Fibroblast of pulmonary artery (primary cell): ENCODE data around the gene TEN1.

ENCODE experiments used
- DNase-seq: peaks from one replicate; pipeline ENCODE4 v3.0.0-alpha.2; 2010; ENCODE audit warnings: low read depth
- H3K4me3 ChIP-seq: replicated peaks from 2 replicates; pipeline ENCODE4 v1.5.1; 2011; ENCODE audit warnings: low read depth, mild to moderate bottlenecking, control low read depth, low read length, moderate library complexity
- TF ChIP-seq, protein P1 (sequence below): IDR thresholded peaks from 2 replicates; pipeline ENCODE4 v1.5.1; 2011; ENCODE audit warnings: mild to moderate bottlenecking, control low read depth, low read length, inconsistent platforms; ENCODE audit errors: missing control alignments

TEN1 gene

DNA sequence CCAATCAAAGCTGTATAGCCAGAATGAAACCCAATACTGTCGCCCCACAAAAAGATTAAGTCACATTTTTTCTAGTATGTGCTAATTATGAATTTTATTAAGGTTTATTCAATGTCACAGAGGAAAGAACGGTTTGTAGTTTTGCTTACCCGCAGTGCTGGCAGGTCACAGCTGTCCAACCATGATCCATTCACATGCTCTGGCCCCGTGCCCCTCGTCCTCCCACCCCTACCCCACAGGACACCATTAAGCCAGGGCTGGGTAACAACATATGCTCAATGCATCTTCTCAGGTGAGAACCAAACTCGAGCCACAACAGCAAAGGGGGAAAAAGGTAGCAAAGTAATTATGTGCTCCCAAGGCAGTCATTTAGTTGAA lies 37.6 kb upstream of the TEN1 start:
- H3K4me3 ChIP-seq = peak overlapping the region; percentile 41
- TF ChIP-seq, protein P1, sequence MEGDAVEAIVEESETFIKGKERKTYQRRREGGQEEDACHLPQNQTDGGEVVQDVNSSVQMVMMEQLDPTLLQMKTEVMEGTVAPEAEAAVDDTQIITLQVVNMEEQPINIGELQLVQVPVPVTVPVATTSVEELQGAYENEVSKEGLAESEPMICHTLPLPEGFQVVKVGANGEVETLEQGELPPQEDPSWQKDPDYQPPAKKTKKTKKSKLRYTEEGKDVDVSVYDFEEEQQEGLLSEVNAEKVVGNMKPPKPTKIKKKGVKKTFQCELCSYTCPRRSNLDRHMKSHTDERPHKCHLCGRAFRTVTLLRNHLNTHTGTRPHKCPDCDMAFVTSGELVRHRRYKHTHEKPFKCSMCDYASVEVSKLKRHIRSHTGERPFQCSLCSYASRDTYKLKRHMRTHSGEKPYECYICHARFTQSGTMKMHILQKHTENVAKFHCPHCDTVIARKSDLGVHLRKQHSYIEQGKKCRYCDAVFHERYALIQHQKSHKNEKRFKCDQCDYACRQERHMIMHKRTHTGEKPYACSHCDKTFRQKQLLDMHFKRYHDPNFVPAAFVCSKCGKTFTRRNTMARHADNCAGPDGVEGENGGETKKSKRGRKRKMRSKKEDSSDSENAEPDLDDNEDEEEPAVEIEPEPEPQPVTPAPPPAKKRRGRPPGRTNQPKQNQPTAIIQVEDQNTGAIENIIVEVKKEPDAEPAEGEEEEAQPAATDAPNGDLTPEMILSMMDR = no peak
- no peak for DNase-seq

DNA sequence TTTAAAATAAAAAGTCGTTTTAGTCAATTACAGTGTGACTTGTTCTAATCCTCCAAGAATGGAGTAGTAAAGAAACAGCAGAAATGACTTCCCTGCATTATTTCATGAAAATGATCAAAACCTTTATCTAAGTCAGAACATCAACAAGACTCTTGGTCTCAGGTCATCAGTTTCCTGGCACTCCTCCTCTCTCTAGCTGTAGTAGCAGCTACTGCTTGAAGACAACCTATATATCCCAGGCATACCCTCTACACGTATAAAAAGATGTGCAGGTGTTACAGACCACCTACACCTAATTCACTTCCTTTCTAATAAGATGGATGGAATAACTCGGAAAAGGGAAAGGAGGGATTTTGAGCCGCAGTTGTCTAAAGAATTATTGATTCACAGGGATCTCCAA lies 36.6 kb upstream of the TEN1 start:
- no peak for DNase-seq
- TF ChIP-seq, protein P1 = no peak
- H3K4me3 ChIP-seq = no peak overlapping the region

DNA sequence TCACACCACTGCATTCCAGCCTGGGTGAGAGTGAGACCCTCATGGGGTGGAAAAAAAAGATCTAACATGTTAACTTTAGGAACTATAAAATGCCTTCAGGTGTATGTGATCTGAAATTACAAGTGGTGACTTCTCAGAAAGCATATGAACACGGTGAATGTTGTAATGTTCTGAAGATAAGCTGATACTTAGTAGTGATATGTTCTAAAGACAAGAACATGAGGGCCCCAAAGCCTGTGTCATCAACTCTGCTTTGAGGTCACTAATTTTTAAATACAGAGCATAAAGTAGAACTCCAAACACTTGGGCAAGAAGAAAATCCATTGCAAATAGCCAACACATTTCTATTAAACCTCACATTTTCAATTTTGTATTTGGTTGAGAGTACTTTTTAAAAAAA lies 35.5 kb upstream of the TEN1 start:
- H3K4me3 ChIP-seq = no peak overlapping the region
- TF ChIP-seq, protein P1 = no peak
- DNase-seq = no peak

DNA sequence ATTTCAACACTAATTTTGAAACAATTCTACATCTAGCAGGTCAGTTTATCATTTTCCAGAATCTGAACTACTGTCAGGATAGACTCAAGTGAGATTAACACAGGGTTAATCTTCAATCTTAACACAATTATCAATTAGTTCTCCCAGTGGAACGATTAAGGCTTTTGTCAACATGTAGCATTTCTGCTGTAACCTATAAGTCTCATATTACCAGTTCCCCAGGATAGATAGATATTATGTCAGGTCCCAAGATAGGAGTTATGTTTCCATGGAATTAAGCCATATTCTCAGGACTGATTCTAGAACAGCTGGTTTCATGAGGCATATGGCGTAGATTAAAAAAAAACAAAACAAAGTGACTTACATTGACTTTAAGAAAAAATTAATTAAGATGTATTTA lies 33.8 kb upstream of the TEN1 start:
- H3K4me3 ChIP-seq = no peak overlapping the region
- TF ChIP-seq, protein P1 = no peak
- DNase-seq = no peak

DNA sequence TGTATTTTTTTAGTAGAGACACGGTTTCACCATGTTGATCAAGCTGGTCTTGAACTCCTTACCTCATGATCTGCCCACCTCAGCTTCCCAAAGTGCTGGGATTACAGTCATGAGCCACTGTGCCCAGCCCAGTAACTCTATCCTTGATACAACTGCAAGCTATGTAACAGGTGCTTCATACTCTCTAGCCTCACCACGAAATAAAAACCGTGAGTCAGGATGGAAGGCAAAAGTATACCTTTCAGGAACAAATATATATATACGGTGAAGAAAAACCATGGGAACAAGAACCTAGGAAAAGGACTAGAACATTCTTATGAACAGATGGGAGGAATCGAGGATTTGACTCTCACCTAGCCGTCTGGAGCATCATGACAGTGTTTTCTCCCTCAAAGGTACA lies 28.6 kb upstream of the TEN1 start:
- TF ChIP-seq, protein P1 = no peak

DNA sequence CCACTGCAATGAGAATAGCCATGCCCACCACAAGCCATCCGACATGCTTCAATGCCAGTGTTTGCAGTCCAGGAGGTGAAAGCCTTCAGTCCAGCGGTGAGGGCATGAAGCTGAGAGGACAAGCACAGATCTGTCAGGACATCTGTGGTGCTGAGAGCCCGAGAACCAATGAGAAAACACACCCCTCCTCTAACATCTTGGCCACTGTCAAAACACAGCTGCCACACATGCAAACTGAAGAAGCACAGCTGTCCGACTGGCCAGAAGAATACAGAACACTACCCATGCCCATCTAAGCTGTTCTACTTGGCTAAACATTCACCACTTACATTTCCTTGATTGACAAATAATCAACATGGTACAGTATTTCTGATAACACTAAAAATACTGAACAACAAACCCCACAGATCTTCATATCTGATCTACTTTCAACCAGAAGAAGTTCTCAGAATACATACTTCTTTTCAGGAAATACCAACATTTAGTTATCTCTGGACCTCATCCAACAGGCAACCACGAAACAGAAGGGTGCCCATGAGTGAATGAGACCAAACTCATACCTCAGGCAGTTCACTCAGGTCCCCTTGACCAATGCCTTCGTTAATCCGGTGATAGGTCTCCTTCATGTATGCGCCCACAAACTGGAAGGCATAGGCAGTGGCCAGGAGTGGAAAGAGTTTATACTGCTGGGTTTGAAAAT lies 28.0 kb upstream of the TEN1 start:
- DNase-seq = peak; percentile 18
- H3K4me3 ChIP-seq = no peak overlapping the region
- TF ChIP-seq, protein P1 = no peak

More for the DNA sequence above, 28.6 kb upstream of the TEN1 start:
- DNase-seq = no peak
- no peak overlapping the region for H3K4me3 ChIP-seq
